Smooth muscle cell (in vitro differentiated cells): Measurements from ENCODE around the gene OTOA. TPM values are rescaled to one million over a fixed set of nuclear protein-coding genes. Genes with fewer than 3 reads are reported as not detected.
A peak's percentile ranks its signal among the peaks of the same experiment; 100 is the strongest.

Experiments used
- DNase-seq: peaks from one replicate; lab custom pipeline; 2025; ENCODE audit not compliant: unreplicated experiment; lab: John Stamatoyannopoulos, UW
- H2AFZ ChIP-seq: fragments of 200-600 bp; sonication (generic); 2 replicates; pipeline ENCODE4 v1.6.0; 2016; ENCODE audit warnings: antibody characterized with exemption, low read depth, mild to moderate bottlenecking
- H3F3A ChIP-seq: fragments of 200-600 bp; sonication (generic); 2 replicates; pipeline ENCODE4 v1.6.0; 2017; ENCODE audit warnings: antibody characterized with exemption, low read depth
- H3K27ac ChIP-seq: fragments of 200-600 bp; sonication (generic); 2 replicates; pipeline ENCODE4 v1.5.1; 2016; ENCODE audit warnings: low read depth, mild to moderate bottlenecking
- H3K27me3 ChIP-seq: fragments of 200-600 bp; sonication (generic); 2 replicates; pipeline ENCODE4 v1.6.1; 2016; ENCODE audit warnings: low read depth, mild to moderate bottlenecking
- H3K36me3 ChIP-seq: fragments of 200-600 bp; sonication (generic); 2 replicates; pipeline ENCODE4 v1.5.1; 2016; ENCODE audit warnings: low read depth
- H3K4me1 ChIP-seq: fragments of 200-600 bp; sonication (generic); 2 replicates; pipeline ENCODE4 v1.5.1; 2016; ENCODE audit warnings: low read depth
- H3K4me2 ChIP-seq: fragments of 200-600 bp; sonication (generic); 2 replicates; pipeline ENCODE4 v1.6.0; 2016; ENCODE audit warnings: mild to moderate bottlenecking
- H3K4me3 ChIP-seq: fragments of 200-600 bp; sonication (generic); 2 replicates; pipeline ENCODE4 v1.5.1; 2016; ENCODE audit warnings: mild to moderate bottlenecking
- H3K79me2 ChIP-seq: fragments of 200-600 bp; sonication (generic); 2 replicates; pipeline ENCODE4 v1.6.0; 2016; ENCODE audit warnings: low read depth, mild to moderate bottlenecking
- H3K9ac ChIP-seq: fragments of 200-600 bp; sonication (generic); 2 replicates; pipeline ENCODE4 v1.6.0; 2016; ENCODE audit warnings: low read depth
- H3K9me3 ChIP-seq: fragments of 200-600 bp; sonication (generic); replicated peaks from 2 replicates; pipeline ENCODE4 v1.5.1; 2016; ENCODE audit warnings: low read depth
- H4K20me1 ChIP-seq: fragments of 200-600 bp; sonication (generic); 2 replicates; pipeline ENCODE4 v1.6.0; 2016; ENCODE audit warnings: low read depth
- WGBS: methylation state at CpG from one replicate; pipeline ENCODE4 v1.1.7; 2016; ENCODE audit warnings: low lambda C conversion rate; 5-methylcytosine and 5-hydroxymethylcytosine counted together
- polyA plus RNA-seq: library from polyadenylated mRNA; unstranded; fragments of >200 nt; fragmentation: Nextera tagmentation; extraction: Ambion mirVana; gene quantifications from 2 replicates; pipeline ENCODE4 v1.2.1, GENCODE V29; 2016
- total RNA-seq: library from RNA; depleted of rRNA; stranded (reverse); fragments of >200 nt; gene quantifications from 2 replicates; pipeline ENCODE4 v1.2.3, GENCODE V29; 2014
- TF ChIP-seq, protein P1 (sequence below): fragments of 200-600 bp; sonication (generic); IDR thresholded peaks from 2 replicates; pipeline ENCODE4 v1.5.1; 2017; ENCODE audit warnings: borderline replicate concordance, mild to moderate bottlenecking, antibody characterized with exemption; ENCODE audit not compliant: insufficient read depth, poor library complexity, severe bottlenecking

OTOA gene
- total and polyA plus RNA-seq, 2 experiments from 2014 or later = not detected

DNA sequence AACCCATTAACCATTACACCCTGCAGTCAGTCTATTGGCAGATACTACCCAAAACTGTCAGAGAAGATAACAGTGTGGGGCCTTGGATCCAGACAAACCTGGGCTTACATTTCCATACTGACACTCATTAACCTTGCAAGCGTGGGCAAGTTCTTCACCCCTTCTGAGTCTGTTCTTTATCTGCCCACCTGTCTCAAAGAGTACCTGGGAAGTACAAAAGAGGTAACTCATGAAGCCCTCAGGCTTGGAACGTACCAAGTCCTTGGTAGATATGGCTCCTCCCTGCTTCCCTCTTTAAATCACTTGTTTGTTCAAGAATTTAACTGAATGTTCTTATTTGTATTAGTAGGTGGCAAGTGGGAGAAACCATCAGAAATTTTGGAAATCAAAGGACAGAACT is 8.9 kb upstream of the OTOA start:
- Histone ChIP-seq H3K27ac (peak overlapping the region; percentile 24), H3K4me3 (no peak overlapping the region), H3F3A (no peaks in the 10 kb centered on the region), H3K36me3 (peaks cover 7% of the 10 kb centered on the region), H3K79me2 (peaks cover 18% of the 10 kb centered on the region), H3K4me1 (no peaks in the 10 kb centered on the region), H3K27me3 (no peaks in the 10 kb centered on the region), H2AFZ (no peak overlapping the region), H3K9ac (no peak overlapping the region), H4K20me1 (peaks cover 52% of the 10 kb centered on the region), H3K4me2 (no peak overlapping the region), H3K9me3 (no peaks in the 10 kb centered on the region)
- whole genome bisulfite sequencing = 79% methylated on average over 2 of the region's 2 CpGs
- no peak for DNase-seq
- TF ChIP-seq, protein P1, sequence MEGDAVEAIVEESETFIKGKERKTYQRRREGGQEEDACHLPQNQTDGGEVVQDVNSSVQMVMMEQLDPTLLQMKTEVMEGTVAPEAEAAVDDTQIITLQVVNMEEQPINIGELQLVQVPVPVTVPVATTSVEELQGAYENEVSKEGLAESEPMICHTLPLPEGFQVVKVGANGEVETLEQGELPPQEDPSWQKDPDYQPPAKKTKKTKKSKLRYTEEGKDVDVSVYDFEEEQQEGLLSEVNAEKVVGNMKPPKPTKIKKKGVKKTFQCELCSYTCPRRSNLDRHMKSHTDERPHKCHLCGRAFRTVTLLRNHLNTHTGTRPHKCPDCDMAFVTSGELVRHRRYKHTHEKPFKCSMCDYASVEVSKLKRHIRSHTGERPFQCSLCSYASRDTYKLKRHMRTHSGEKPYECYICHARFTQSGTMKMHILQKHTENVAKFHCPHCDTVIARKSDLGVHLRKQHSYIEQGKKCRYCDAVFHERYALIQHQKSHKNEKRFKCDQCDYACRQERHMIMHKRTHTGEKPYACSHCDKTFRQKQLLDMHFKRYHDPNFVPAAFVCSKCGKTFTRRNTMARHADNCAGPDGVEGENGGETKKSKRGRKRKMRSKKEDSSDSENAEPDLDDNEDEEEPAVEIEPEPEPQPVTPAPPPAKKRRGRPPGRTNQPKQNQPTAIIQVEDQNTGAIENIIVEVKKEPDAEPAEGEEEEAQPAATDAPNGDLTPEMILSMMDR = no peak

DNA sequence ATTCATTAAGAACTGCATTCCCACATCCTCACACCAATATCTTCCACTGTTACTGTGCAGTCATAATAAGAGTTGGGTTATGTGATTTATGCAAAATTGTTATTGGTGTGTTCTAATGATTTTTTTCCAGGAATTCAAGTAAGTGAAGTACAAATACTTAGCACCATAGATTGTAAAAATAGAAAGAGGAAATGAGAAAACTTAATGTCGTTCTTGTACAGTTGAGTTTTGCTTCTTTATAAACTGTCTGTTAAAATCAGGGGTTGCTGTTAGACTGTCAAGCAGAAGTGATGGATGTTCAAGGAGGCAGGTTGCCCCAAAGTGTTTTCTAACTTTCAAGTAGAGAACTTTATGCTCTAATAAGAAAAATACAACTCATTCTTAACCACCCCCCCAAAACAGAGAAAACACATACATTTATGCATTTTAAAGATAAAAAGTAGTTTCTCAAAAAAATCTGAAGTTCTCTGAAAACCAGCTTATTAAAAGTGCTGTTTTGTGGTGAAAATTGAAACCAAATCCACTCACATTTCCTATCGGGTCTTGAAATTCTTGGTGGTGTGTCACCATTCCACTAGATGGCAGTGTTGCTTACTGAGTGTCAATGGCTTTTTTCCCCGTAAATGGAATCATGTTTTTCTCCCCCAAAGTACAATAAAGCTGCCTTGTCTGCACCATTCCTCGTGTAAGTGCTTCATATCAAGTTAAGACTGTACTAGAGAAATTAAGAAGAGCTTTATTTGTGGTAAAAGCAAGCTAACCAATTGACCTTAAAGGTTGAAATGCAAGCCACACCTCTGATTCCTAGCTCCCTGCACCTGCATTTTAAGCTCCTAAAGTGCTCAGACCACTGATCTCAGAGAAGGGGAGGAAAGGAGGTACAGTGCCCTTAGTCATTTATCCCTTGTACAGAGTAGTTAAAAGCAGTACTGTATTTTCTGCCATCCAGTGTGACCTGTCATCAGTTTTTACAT is 6.7 kb upstream of the OTOA start:
- H3K27ac ChIP-seq = no peak overlapping the region
- TF ChIP-seq, protein P1 = peak; percentile 71
- H3K36me3 ChIP-seq = peaks cover 7% of the 10 kb centered on the region
- H3K4me3 ChIP-seq = no peak overlapping the region
- H2AFZ ChIP-seq = no peak overlapping the region
- no peaks in the 10 kb centered on the region for H3K27me3 ChIP-seq
- no peak overlapping the region for H3K4me2 ChIP-seq
- no peaks in the 10 kb centered on the region for H3F3A ChIP-seq
- WGBS = 28% methylated on average over 4 of the region's 4 CpGs
- H3K9me3 ChIP-seq = no peaks in the 10 kb centered on the region
- no peak for DNase-seq
- H4K20me1 ChIP-seq = peaks cover 31% of the 10 kb centered on the region
- H3K4me1 ChIP-seq = no peaks in the 10 kb centered on the region
- no peak overlapping the region for H3K9ac ChIP-seq
- H3K79me2 ChIP-seq = peaks cover 4% of the 10 kb centered on the region

DNA sequence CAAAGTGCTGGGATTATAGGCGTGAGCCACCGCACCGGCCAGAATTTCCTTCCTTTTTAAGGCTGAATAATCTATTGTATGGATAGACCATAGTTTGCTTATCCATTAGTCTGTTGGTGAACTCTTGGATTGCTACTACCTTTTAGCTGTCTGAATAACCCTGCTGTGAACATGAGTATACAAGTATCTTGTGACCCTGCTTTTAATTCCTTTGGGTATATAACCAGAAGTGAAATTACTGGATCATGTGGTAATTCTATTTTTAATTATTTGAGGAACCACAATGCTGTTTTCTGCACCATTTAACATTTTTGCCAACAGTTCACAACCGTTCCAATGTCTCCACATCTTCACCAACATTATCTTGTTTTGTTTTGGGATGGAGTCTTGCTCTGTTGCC is 4.6 kb upstream of the OTOA start:
- 100% methylated on average over 4 of the region's 4 CpGs for WGBS
- H3K79me2 ChIP-seq = no peaks in the 10 kb centered on the region
- H3K9ac ChIP-seq = no peak overlapping the region
- H2AFZ ChIP-seq = no peak overlapping the region
- H3K27me3 ChIP-seq = peaks cover 18% of the 10 kb centered on the region
- no peaks in the 10 kb centered on the region for H3F3A ChIP-seq
- no peak overlapping the region for H3K27ac ChIP-seq
- H3K4me2 ChIP-seq = no peak overlapping the region
- H3K36me3 ChIP-seq = peaks cover 7% of the 10 kb centered on the region
- TF ChIP-seq, protein P1 = no peak
- no peak for DNase-seq
- no peak overlapping the region for H3K4me3 ChIP-seq
- H3K9me3 ChIP-seq = no peaks in the 10 kb centered on the region
- H3K4me1 ChIP-seq = no peaks in the 10 kb centered on the region
- H4K20me1 ChIP-seq = peaks cover 11% of the 10 kb centered on the region
